Measurements from ENCODE around the gene RASL11A.

DNA sequence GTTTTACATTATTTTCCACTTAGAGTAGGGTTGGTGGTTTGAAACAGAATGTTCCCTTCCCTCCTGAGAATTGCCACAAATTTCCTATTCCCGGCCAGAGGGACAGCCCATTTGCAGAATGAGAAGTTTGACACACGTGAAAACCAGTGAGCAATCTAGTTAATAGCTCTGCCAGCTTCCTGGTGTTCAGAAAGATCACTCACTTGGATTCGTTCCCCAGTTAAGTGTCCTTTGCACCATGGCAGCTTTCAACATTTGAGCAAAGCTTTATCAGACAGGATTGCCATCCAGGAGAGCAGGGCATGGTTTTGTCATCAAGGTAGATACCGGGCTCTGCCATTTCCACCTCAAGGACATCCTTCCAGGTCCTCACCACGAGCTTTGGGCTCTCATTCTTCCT lies 28.2 kb downstream of the RASL11A start:
- TF ChIP-seq ZNF274 (IDR thresholded peaks at IDR 0.05; ENCODE audit: borderline replicate concordance, extremely low read depth, low read length) = no peak
- TF ChIP-seq, protein P1, sequence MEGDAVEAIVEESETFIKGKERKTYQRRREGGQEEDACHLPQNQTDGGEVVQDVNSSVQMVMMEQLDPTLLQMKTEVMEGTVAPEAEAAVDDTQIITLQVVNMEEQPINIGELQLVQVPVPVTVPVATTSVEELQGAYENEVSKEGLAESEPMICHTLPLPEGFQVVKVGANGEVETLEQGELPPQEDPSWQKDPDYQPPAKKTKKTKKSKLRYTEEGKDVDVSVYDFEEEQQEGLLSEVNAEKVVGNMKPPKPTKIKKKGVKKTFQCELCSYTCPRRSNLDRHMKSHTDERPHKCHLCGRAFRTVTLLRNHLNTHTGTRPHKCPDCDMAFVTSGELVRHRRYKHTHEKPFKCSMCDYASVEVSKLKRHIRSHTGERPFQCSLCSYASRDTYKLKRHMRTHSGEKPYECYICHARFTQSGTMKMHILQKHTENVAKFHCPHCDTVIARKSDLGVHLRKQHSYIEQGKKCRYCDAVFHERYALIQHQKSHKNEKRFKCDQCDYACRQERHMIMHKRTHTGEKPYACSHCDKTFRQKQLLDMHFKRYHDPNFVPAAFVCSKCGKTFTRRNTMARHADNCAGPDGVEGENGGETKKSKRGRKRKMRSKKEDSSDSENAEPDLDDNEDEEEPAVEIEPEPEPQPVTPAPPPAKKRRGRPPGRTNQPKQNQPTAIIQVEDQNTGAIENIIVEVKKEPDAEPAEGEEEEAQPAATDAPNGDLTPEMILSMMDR (IDR thresholded peaks at IDR 0.05; ENCODE audit: control extremely low read depth in 1 of 3, insufficient read depth in 1 of 3, low read depth in 1 of 3, low read length in 3 of 3) = no peak
- TF ChIP-seq RAD21 (IDR thresholded peaks at IDR 0.05 in 1 of 2, conservative IDR thresholded peaks at IDR 0.05 in 1 of 2; ENCODE audit: low read depth in 2 of 2, low read length in 2 of 2) = no peak
- no peak for TF ChIP-seq SP2 (IDR thresholded peaks at IDR 0.05; ENCODE audit: low read length)
- no peak for TF ChIP-seq TEAD4 (IDR thresholded peaks at IDR 0.05; ENCODE audit: low read depth, low read length)
- TF ChIP-seq POLR2A (IDR thresholded peaks at IDR 0.05; ENCODE audit: control extremely low read depth in 1 of 2, low read depth in 2 of 2, low read length in 2 of 2) = no peak

Data from H1 (cell line).